ENCODE results near the gene AMOTL2. TPM values are rescaled to one million over a fixed set of nuclear protein-coding genes. Genes with fewer than 3 reads are reported as not detected.

AMOTL2 gene
- total RNA-seq, 1 experiment from 2014 or later, result 30.9 TPM

DNA sequence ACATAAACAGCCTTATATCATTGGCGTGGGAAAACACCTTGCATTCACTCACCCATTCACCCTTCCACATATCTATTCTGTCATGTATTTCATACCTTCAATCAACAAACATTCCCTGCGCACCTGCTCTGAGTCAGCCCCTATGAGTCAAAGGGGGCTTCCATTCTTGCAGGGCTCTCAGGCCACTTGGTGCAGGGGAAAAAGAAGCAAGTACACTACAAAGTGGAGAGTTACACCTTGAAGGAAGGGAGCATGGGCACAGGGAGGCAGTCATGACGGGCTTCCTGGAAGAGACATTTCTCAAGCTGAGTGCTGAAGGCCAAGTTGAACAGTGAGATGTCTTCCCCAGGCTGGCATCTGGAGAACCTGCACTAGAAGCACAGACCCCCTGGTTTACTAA, 4.6 kb upstream of the AMOTL2 start:
- Histone ChIP-seq H2AK5ac (ENCODE audit: insufficient read length, low read length) (no peak overlapping the region), H2AFZ (ENCODE audit: low read length) (no peak overlapping the region), H3K23me2 (ENCODE audit: insufficient read length, low read depth, low read length, poor library complexity, severe bottlenecking) (peaks cover 10% of the 10 kb centered on the region), H3T11ph (ENCODE audit: low read length) (no peak overlapping the region), H3K4me1 (ENCODE audit: insufficient read depth, low read length) (peaks cover 3% of the 10 kb centered on the region; the same call in 1 of the 2 replicates), H3K27me3 (ENCODE audit: insufficient read depth, low read length) (peaks cover 10% of the 10 kb centered on the region; the same call in 1 of the 2 replicates), H2BK5ac (ENCODE audit: insufficient read length, low read length) (no peak overlapping the region), H3K9me3 (ENCODE audit: control insufficient read depth, low read depth, low read length) (no peaks in the 10 kb centered on the region), H3K56ac (ENCODE audit: insufficient read length, low read depth, low read length) (no peak overlapping the region), H3K23ac (ENCODE audit: insufficient read length, low read depth, low read length) (no peak overlapping the region), H4K5ac (ENCODE audit: insufficient read length, low read depth, low read length) (no peak overlapping the region), H4K8ac (replicated peaks; ENCODE audit: insufficient read length, low read depth, low read length) (no peak overlapping the region), H3K18ac (ENCODE audit: insufficient read length, low read depth, low read length) (no peak overlapping the region), H4K91ac (ENCODE audit: insufficient read length, low read depth, low read length) (no peak overlapping the region), H3K4me2 (ENCODE audit: insufficient read depth, insufficient read length, low read length) (no peak overlapping the region), H3K27ac (ENCODE audit: insufficient read length, low read depth, low read length) (no peak overlapping the region), H2BK120ac (ENCODE audit: low read depth, low read length, poor library complexity, severe bottlenecking) (no peak overlapping the region), H3K4ac (ENCODE audit: low read depth, low read length) (no peak overlapping the region), H2BK12ac (ENCODE audit: insufficient read length, low read depth, low read length) (no peak overlapping the region), H2BK15ac (ENCODE audit: low read depth, low read length) (no peak overlapping the region), H2BK20ac (ENCODE audit: low read depth, low read length, poor library complexity, severe bottlenecking) (no peak overlapping the region), H3K9ac (ENCODE audit: extremely low read depth, insufficient read length, low read length) (no peak overlapping the region), H3K14ac (ENCODE audit: insufficient read depth, low read length) (no peak overlapping the region), H4K20me1 (ENCODE audit: control insufficient read depth, insufficient read depth, insufficient read length) (no peaks in the 10 kb centered on the region), H3K79me1 (ENCODE audit: insufficient read depth, low read depth, low read length, poor library complexity, severe bottlenecking) (no peaks in the 10 kb centered on the region), H3K79me2 (ENCODE audit: insufficient read depth, low read length) (no peaks in the 10 kb centered on the region)
- DNase-seq, result no peak
- no CpG with 5 or more reads among the region's 3 CpGs for WGBS (ENCODE audit: extremely low coverage, insufficient read length, low lambda C conversion rate)
- H3K27ac Mint-ChIP-seq, result no peak overlapping the region
- H3K27me3 Mint-ChIP-seq (ENCODE audit: low read depth), result peaks cover 61% of the 10 kb centered on the region
- TF ChIP-seq, protein P1, sequence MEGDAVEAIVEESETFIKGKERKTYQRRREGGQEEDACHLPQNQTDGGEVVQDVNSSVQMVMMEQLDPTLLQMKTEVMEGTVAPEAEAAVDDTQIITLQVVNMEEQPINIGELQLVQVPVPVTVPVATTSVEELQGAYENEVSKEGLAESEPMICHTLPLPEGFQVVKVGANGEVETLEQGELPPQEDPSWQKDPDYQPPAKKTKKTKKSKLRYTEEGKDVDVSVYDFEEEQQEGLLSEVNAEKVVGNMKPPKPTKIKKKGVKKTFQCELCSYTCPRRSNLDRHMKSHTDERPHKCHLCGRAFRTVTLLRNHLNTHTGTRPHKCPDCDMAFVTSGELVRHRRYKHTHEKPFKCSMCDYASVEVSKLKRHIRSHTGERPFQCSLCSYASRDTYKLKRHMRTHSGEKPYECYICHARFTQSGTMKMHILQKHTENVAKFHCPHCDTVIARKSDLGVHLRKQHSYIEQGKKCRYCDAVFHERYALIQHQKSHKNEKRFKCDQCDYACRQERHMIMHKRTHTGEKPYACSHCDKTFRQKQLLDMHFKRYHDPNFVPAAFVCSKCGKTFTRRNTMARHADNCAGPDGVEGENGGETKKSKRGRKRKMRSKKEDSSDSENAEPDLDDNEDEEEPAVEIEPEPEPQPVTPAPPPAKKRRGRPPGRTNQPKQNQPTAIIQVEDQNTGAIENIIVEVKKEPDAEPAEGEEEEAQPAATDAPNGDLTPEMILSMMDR (conservative IDR thresholded peaks at IDR 0.05), result no peak
- no peaks in the 10 kb centered on the region; a peak in 3 of 5 replicates for H3K9me3 Mint-ChIP-seq
- peaks cover 38 to 48% of the 10 kb centered on the region in 2 experiments for H3K4me1 Mint-ChIP-seq
- H3K4me3 Mint-ChIP-seq, result no peak overlapping the region
- peaks cover 0 to 2% (median 0%) of the 10 kb centered on the region in 3 experiments; a peak in 3 of 7 replicates for H3K36me3 Mint-ChIP-seq (ENCODE audit: insufficient read depth in 1 of 3, low read depth in 3 of 3)

Data from H9 (cell line).